ENCODE data around the gene MSRB1.
"Not testable (repeated sequence)": the region's sequence is repeated elsewhere in the genome, so short reads cannot be mapped to it uniquely, and the experiment has no call there.

GRCh38 chr16:1962161-1963153, 19.5 kb upstream of the MSRB1 start:
- TF ChIP-seq L3MBTL2 (conservative IDR thresholded peaks at IDR 0.05); ARNT (IDR thresholded peaks at IDR 0.05); ZNF384 (IDR thresholded peaks at IDR 0.05); FOXA1 (IDR thresholded peaks at IDR 0.05); SP1 (IDR thresholded peaks at IDR 0.05); ELF4 (IDR thresholded peaks at IDR 0.05): not testable (repeated sequence)

All from HEK293T (cell line).